ENCODE measurements around the gene CCSER1.
"Not testable (repeated sequence)": the region's sequence is repeated elsewhere in the genome, so short reads cannot be mapped to it uniquely, and the experiment has no call there.

CCSER1 gene

DNA sequence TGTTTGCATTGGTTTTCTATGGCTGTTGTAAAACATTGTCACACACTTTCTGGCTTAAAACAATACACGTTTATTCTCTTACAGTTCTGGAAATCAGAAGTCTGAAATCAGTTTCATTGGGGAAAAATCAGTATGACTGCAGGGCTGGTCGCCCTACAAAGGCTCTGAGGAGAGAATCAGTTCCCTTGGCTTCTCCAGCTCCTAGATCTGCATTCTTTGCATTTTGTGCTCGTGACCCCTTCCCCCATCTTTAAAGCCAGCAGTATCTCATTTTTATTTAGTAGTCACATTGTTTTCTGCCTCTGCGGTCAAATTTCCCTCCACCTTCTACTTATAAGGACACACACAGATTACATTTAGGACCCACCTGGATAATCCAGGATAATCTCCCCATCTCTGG lies 1326.9 kb downstream of the CCSER1 start:
- no peak for DNase-seq

DNA sequence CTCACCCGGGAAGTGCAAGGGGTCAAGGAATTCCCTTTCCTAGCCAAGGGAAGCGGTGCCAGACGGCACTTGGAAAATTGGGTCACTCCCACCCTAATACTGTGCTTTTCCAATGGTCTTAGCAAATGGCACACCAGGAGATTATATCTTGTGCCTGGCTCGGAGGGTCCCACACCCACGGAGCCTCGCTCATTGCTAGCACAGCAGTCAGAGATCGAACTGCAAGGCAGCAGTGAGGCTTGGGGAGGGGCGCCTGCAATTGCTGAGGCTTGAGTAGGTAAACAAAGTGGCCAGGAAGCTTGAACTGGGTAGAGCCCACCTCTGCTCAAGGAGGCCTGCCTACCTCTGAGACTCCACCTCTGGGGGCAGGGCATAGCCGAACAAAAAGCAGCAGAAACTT lies 1335.4 kb downstream of the CCSER1 start:
- DNase-seq: not testable (repeated sequence)

DNA sequence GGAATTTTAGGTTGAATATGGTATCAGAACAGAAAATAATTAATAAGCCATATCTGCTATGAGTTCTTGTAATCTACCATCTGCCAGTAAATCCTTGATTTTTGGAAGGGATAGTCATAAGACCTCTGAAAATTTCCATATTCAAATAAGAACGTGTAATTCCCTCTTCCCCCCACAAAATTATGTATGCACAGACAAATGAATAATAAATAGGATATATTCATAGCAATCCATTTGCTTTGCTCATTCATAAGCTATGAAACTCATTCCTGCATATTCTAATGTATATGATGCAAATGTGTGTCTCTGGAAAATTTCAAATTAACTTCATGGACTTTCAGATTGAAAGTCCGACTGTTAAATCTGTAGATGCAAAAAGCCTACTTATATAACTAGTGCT lies 1343.5 kb downstream of the CCSER1 start:
- DNase-seq: no peak

DNA sequence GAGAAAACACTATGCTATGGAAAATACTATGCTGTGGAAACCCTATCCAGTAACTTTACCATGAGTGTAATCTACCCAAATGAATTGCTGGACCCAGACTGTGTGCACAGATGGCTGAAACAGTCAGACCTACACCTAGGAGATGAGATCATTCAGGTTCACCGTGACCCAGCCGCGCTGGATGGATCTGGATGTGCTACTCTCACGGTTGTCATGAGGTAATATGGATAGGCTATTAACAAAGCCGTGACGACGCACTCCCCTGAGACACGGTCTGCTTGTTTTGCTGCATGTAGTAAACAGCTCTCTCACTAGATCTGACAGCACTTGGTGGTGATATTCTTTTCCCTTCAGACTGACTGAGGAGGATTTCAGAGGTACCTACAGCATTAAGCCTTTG lies 1344.1 kb downstream of the CCSER1 start:
- DNase-seq: no peak

DNA sequence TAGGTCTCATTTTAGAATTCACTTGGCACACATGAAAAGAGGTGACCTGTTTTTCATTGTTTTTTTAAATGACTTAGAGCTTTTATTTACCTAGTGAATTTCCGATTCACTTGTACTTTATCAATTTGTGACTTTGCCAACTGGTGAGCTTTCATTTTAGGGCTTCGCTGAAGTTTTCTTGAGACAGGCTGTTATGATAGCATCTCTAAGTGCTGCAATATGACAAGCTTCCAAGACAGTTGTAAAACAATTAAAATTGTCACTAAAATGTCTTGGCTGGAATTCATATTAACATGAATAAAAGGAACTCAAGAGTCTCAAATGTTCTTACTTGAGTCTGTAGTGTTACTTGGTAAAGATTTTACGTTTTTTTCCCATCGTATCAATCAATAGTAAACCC lies 1344.9 kb downstream of the CCSER1 start:
- no peak for DNase-seq

DNA sequence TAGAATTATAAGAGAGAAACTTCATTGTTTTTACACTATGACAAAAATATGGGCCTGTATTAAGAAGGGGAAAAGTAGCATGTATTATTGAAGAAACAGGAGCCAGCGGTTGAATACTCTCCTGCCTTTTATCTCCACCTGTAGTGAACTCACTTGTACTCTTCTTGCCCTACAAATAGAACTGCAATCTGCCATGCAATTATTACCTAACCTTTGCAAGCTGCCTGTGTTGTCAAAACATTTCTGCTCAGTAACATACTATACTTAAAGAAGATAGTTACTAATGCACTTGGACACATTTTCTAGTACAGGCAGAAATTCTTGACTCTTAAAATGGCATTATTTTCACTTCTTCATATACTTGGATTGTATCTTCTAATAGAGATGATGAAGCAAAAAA lies 1358.2 kb downstream of the CCSER1 start:
- DNase-seq: no peak

GRCh38 chr4:91488946-91489345 lies 1361.8 kb downstream of the CCSER1 start:
- DNase-seq: no peak

- no peak for DNase-seq
These were observed 1370.7 kb downstream of the CCSER1 start for GRCh38 chr4:91497892-91498291.

- DNase-seq: no peak
These were observed 1375.2 kb downstream of the CCSER1 start for GRCh38 chr4:91502365-91502764.

DNA sequence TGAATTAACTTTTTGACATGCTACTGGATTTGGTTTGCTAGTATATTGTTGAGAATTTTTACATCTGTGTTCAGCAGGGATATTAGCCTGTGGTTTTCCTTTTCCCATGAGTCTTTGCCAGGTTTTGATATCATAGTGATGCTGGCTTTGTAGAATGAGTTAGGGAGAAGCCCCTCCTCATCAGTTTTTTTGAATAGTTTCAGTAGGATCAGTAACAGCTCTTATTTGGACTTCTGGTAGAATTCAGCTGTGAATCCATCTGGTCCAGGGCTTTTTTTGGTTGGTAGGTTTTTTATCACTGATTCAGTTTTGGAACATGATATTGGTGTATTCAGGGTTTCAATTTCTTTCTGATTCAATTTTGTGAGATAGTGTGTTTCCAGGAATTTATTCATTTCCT lies 1386.1 kb downstream of the CCSER1 start:
- no peak for DNase-seq

DNA sequence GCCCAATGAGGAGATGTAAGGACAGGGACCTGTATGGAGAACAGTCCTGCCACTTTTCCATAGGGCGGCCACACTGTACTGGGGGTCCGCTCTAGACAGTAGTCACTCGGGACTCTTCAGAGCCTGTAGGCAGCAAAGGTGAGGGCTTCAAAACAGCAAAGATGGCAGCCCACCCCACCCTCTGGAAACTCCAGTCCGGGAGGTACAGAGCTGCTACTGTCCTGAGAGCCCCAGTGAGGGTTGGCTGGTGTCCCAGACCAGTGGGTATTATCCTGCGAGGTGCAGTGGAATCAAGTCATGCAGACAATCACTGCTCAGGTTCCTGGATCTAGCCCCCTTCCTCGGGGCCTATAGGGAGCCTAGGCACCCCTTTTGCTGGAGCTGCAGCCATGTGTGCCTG lies 1392.0 kb downstream of the CCSER1 start:
- no peak for DNase-seq

DNA sequence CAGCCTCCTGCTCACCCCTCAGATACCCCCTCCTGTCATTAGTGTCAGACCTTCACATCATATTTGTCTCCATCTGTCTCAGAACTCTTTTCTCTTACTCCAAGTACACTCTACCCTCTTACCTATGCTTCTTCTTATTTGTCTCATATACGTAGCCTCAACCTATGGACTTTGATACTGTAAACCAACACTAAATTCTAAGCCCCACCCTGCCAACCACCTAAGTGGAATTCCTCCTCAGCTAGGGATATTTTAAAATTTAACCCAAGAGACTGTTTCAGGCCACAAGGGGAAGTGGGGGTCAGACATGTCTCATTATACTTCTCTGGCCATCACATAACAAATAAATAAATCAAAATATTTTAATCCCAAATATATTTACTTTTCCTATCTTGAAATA lies 1398.4 kb downstream of the CCSER1 start:
- no peak for DNase-seq

DNA sequence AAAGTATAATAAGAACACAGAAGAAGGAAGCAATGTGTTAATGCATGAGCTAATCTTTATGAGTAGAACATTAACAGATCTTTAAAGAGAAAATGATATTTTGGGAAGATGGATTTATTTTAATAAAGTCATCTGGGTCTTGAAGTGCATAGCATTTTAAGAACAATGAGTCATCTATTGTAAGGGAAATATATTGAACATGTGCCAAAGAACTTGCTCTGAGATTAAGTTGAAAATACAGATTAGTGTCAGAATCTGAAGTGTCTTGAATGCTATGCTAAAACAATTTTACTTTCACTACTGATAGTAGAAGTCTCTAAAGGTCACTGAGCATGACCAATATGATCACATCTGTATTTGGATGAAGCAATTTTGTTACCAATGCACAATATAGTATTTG lies 1399.9 kb downstream of the CCSER1 start:
- DNase-seq: no peak

DNA sequence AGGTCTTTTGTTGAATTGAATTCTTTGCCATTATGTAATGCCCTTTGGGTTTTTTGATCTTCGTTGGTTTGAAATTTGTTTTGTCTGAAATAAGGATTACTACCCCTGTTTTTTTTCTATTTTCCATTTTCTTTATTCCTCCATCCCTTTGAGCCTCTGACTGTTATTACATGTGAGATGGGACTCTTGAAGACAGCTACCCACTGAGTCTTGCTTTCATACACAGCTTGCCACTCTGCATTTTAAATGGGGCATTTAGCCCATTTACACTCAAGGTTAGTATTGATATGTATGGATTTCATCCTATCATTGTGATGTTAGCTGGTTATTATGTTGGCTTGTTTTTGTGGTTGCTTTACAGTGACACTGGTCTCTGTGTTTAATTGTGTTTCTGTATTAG lies 1440.4 kb downstream of the CCSER1 start:
- DNase-seq: no peak

DNA sequence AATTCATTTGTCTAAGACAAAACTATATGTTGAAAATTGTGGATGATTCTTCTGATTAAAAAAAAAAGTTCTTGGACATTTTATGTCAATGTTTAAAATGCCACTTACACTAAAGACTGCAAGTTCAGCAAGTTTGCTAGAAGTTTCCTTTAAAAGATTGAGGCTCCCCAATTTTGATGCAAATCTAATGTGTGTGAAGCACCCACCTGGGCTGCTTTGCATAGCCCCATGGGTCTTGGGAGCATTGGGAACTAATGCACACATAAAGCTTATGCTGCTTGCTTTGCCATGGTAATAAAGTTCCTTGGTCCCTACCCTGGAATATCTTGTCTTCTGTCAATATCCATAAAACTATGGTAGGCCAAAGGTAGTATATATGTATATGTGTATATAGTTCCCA lies 1450.7 kb downstream of the CCSER1 start:
- no peak for DNase-seq

GRCh38 chr4:91590260-91590659 lies 1463.1 kb downstream of the CCSER1 start:
- DNase-seq: no peak

GRCh38 chr4:91592125-91592524 lies 1464.9 kb downstream of the CCSER1 start:
- DNase-seq: no peak

DNA sequence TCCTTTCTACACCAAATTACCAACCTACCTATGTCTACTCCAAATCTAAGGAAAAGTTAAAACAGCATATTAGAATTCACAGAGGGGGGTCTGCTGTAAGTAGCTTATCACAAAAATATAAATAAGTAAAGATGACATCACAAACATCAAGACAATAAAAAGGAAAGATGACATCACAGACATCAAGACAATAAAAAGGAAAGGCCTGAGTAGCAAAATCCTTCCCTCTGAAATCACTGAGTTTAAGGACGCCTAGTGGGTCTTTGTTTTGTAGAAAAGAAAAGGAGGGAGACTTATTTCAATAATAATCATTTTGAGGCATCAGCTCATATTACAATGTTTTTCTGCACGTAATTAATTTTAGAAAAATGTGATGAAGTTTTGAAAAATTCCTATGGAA lies 1469.5 kb downstream of the CCSER1 start:
- no peak for DNase-seq

DNA sequence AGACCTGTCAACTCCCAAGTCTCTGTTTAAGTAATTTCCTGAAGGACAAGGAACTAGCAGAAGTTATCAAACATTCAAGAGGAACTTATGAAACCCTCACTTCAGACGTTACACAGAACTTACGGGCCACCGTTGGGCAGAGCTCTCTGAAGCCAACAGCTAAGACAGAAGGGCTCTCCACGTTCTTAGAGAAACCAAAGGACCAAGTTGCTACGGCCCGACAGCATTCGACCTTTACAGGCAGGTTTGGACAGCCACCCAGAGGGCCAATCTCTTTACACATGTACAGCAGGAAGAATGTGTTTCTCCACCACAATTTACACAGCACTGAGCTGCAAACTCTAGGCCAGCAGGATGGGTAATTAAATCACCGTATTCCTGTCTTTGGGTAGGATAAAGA lies 1471.5 kb downstream of the CCSER1 start:
- no peak for DNase-seq

- no peak for DNase-seq
These were observed 1473.1 kb downstream of the CCSER1 start for GRCh38 chr4:91600301-91600700.

GRCh38 chr4:91601401-91601800 lies 1474.2 kb downstream of the CCSER1 start:
- DNase-seq: no peak

DNA sequence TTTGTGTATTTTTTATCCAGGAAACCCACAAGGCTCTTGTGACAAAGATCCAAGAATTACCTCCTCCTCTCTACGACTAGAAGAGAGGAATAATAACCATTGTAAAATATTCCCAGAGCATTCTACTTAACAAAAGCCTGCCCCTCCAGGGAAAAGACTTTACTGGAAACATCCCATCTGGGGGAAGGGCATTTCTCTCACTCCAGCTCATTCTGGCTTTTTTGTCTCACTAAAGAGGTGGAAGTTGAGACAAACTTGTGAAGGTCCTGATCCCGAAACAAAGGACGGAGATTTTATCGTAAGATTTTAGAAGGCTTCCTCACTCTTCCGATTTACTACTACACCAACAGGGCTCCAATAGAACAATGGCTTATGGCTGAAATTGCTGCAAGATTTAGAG lies 1484.6 kb downstream of the CCSER1 start:
- DNase-seq: no peak

GRCh38 chr4:91620952-91621351 lies 1493.8 kb downstream of the CCSER1 start:
- DNase-seq: no peak

DNA sequence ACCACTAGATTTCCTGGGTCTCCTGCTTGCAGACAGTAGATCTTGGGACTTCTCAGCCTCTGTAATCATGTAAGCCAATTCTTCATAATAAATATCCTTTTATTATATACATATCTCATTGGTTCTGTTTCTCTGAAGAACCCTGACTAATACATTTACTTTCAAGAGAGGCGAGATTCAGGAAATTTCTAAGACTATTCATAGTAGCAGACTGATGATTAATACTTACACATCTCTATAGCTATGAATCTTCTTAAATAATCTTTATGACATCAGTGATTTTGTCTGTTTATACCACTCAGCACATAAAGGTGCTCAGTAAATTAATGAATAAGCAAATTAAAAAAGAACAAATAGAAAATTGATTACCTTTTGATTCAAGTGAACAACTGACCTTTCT lies 1494.3 kb downstream of the CCSER1 start:
- DNase-seq: no peak

GRCh38 chr4:91622925-91623602 lies 1495.9 kb downstream of the CCSER1 start:
- no peak for DNase-seq

DNA sequence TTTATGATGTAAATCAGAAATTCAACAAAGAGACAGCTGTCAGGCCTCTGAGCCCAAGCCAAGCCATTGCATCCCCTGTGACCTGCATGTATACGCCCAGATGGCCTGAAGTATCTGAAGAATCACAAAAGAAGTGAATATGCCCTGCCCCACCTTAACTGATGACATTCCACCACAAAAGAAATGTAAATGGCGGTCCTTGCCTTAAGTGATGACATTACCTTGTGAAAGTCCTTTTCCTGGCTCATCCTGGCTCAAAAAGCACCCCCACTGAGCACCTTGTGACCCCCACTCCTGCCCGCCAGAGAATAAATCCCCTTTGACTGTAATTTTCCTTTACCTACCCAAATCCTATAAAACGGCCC lies 1496.4 kb downstream of the CCSER1 start:
- DNase-seq: not testable (repeated sequence)
